K562 (cell line): ENCODE data around the gene STX2. TPM values are rescaled to one million over a fixed set of nuclear protein-coding genes. Genes with fewer than 3 reads are reported as not detected.
"Not testable (repeated sequence)": the region's sequence is repeated elsewhere in the genome, so short reads cannot be mapped to it uniquely, and the experiment has no call there.

Experiments used
- ATAC-seq: fragments of 200-7000 bp; cut with Tn5 transposase; 3 replicates; pipeline ENCODE4 v1.9.1; 2020; ENCODE audit warnings: moderate library complexity
- BruUV-seq: library from RNA; stranded (reverse); fragments of 400-500 nt; replicated peaks from 2 replicates; lab custom pipeline; 2021; lab: Mats Ljungman, UMichigan
- CTCF ChIA-PET: fragments of 300-600 bp; formaldehyde crosslinking; extraction: SDS; loops from one replicate; lab custom pipeline; 2021; ENCODE audit warnings: low intra/inter-chr PET ratio; lab: Yijun Ruan, JAX
- POLR2A ChIA-PET: fragments of 300-600, 350-650 bp; sonication (Branson Sonifier 250); formaldehyde crosslinking; extraction: SDS; loops from one replicate; lab custom pipeline; 2021; ENCODE audit warnings: antibody characterized with exemption, inconsistent platforms; lab: Yijun Ruan, JAX
- DNase-seq, 4 experiments: peaks; one replicate each; pipeline versions ENCODE4 v3.0.0 to v3.0.0-alpha.2; 2011 to 2018; ENCODE audit warnings: low spot score in 3 of 4, mixed read lengths in 3 of 4; ENCODE audit errors: extremely low read depth in 1 of 4
- FAIRE-seq: peaks from 2 replicates; lab custom pipeline; 2011; peaks lifted over from hg19 to GRCh38; lab: Jason Lieb, UNC
- H2AFZ ChIP-seq: 2 replicates; pipeline ENCODE4 v1.6.0; 2011; ENCODE audit warnings: low read depth, low read length, control low read depth, inconsistent platforms
- H3K27ac ChIP-seq: fragments of 200-600 bp; 3 replicates; pipeline ENCODE4 v1.8.0; 2011; ENCODE audit warnings: low read depth, mild to moderate bottlenecking, control low read depth, inconsistent platforms, low read length, moderate library complexity, mixed read lengths; ENCODE audit errors: extremely low read depth
- H3K27me3 ChIP-seq, 2 experiments: fragments of 300-600 bp in 1 of 2; 2 replicates in 1 of 2; 3 replicates in 1 of 2; pipeline versions ENCODE4 v1.6.0 to v1.8.0; 2011; ENCODE audit warnings: inconsistent platforms in 2 of 2, low read length in 2 of 2, mild to moderate bottlenecking in 1 of 2, mixed read lengths in 1 of 2, moderate library complexity in 1 of 2; ENCODE audit not compliant: control insufficient read depth in 2 of 2, insufficient read depth in 2 of 2
- H3K36me3 ChIP-seq: fragments of 300-600 bp; 3 replicates; pipeline ENCODE4 v1.8.0; 2011; ENCODE audit warnings: mild to moderate bottlenecking, low read length, inconsistent platforms; ENCODE audit not compliant: control insufficient read depth, insufficient read depth
- H3K4me1 ChIP-seq, 2 experiments: fragments of 200-600 bp in 1 of 2; replicated peaks in 1 of 2; 2 replicates in 1 of 2; 3 replicates in 1 of 2; pipeline versions ENCODE4 v1.5.1 to v1.8.0; 2011; ENCODE audit warnings: inconsistent platforms in 2 of 2, low read length in 2 of 2, mild to moderate bottlenecking in 1 of 2, mixed read lengths in 1 of 2, moderate library complexity in 1 of 2; ENCODE audit not compliant: control insufficient read depth in 2 of 2, insufficient read depth in 2 of 2
- H3K4me2 ChIP-seq: 2 replicates; pipeline ENCODE4 v1.6.1; 2011; ENCODE audit warnings: low read length, control low read depth, inconsistent platforms, mixed read lengths; ENCODE audit not compliant: insufficient read depth
- H3K4me3 ChIP-seq: fragments of 200-600 bp; sonication (generic), shearing (Covaris generic); 2 replicates; pipeline ENCODE4 v1.5.1; 2016; ENCODE audit warnings: control low read depth, inconsistent platforms
- H3K79me2 ChIP-seq: fragments of 200-600 bp; 3 replicates; pipeline ENCODE4 v1.8.0; 2011; ENCODE audit warnings: low read length, inconsistent platforms; ENCODE audit not compliant: control insufficient read depth, insufficient read depth
- H3K9ac ChIP-seq, 2 experiments: 2 replicates each; pipeline versions ENCODE4 v1.6.0 to v1.6.1; 2011; ENCODE audit warnings: low read depth in 2 of 2, low read length in 2 of 2, control low read depth in 1 of 2, inconsistent platforms in 1 of 2, mild to moderate bottlenecking in 1 of 2, mixed read lengths in 1 of 2; ENCODE audit not compliant: insufficient read depth in 1 of 2
- H3K9me1 ChIP-seq: one replicate; pipeline ENCODE4 v1.6.0; 2011; ENCODE audit warnings: inconsistent platforms, mild to moderate bottlenecking, low read length, moderate library complexity; ENCODE audit not compliant: control insufficient read depth, insufficient read depth
- H3K9me3 ChIP-seq: replicated peaks from 2 replicates; pipeline ENCODE4 v1.5.1; 2011; ENCODE audit warnings: low read depth, low read length, inconsistent platforms; ENCODE audit not compliant: control insufficient read depth, insufficient read depth
- H4K20me1 ChIP-seq: replicated peaks from 2 replicates; pipeline ENCODE4 v1.6.1; 2011; ENCODE audit warnings: low read length, inconsistent platforms, mixed read lengths; ENCODE audit not compliant: control insufficient read depth, insufficient read depth
- HOMEZ ChIP-seq: fragments of 250-450 bp; sonication (Bioruptor Pico); IDR thresholded peaks from 2 replicates; pipeline ENCODE4 v1.4.0; 2020; ENCODE audit warnings: mild to moderate bottlenecking, moderate library complexity
- PHTF2 ChIP-seq: fragments of 250-450 bp; sonication (Bioruptor Pico); IDR thresholded peaks from 2 replicates; pipeline ENCODE4 v1.5.0; 2021; ENCODE audit warnings: mild to moderate bottlenecking
- POLR2A ChIP-seq: fragments of 450-650 bp; conservative IDR thresholded peaks from 2 replicates; pipeline ENCODE4 v1.6.1; 2016
- POLR2H ChIP-seq: IDR thresholded peaks from 2 replicates; pipeline ENCODE4 v1.6.1; 2016; ENCODE audit warnings: missing genetic modification characterization, low read depth, mild to moderate bottlenecking, control low read depth, missing compliant biosample characterization, moderate library complexity
- SMAD4 ChIP-seq: fragments of 250-450 bp; sonication (Bioruptor Pico); conservative IDR thresholded peaks from 2 replicates; pipeline ENCODE4 v1.8.0; 2021; ENCODE audit warnings: inconsistent platforms, mild to moderate bottlenecking, moderate library complexity
- ZBTB5 ChIP-seq: fragments of 450-650 bp; IDR thresholded peaks from 2 replicates; pipeline ENCODE4 v1.6.1; 2017; ENCODE audit warnings: antibody characterized with exemption
- WGBS: fragments of 100-300 bp; shearing (Covaris generic); methylation state at CpG from one replicate; pipeline ENCODE4 v1.1.6; 2016; ENCODE audit warnings: low coverage, mixed read lengths; ENCODE audit not compliant: insufficient coverage; ENCODE audit errors: missing lambda C conversion rate; 5-methylcytosine and 5-hydroxymethylcytosine counted together
- in situ Hi-C: fragments of 300-500 bp; cut with MboI; formaldehyde crosslinking; loops from 4 replicates; pipeline ENCODE4 v1.15.0; 2018; ENCODE audit warnings: inconsistent platforms, mixed read lengths
- intact Hi-C: fragments of 100-400 bp; cut with micrococcal nuclease; formaldehyde crosslinking; loops from 2 replicates; pipeline ENCODE4 v1.14.2; 2022
- polyA plus RNA-seq, 8 experiments: library from polyadenylated mRNA; depleted of rRNA in 4 of 8; stranded (reverse) in 5 of 8; unstranded in 3 of 8; fragments of >200 nt; fragmentation: Nextera tagmentation in 2 of 8; fragmentation: Illumina TruSeq in 1 of 8; extraction: Ambion mirVana in 2 of 8; extraction: Trizol in 1 of 8; gene quantifications; 2 replicates each; pipeline versions ENCODE4 v1.2.1 to v1.2.3, GENCODE V29; 2011 to 2014; ENCODE audit warnings: inconsistent platforms in 1 of 8, missing spikeins in 1 of 8
- total RNA-seq, 7 experiments: library from RNA; depleted of rRNA in 6 of 7; stranded (reverse); fragments of >200 nt in 6 of 7; fragmentation: Illumina TruSeq in 2 of 7; extraction: Trizol in 2 of 7; gene quantifications; 2 replicates each; pipeline versions ENCODE4 v1.2.1 to v1.2.3, GENCODE V29; 2011 to 2021; ENCODE audit warnings: low replicate concordance in 1 of 7

The STX2 gene
- total and polyA plus RNA-seq, 9 of the 15 experiments (the other 6 are each of a cell fraction or from before 2014, with no cell fraction given), result 22.2 to 54.6 (median 30.8) TPM

- TF ChIP-seq HOMEZ, result no peak
- no peak for TF ChIP-seq ZBTB5
- TF ChIP-seq SMAD4 (CRISPR knock-in tag), result peak; percentile 68
- no peak for TF ChIP-seq PHTF2 (CRISPR knock-in tag)
- TF ChIP-seq POLR2A, result peak; percentile 52; the same call in 1 of the 2 replicates
- no peak for TF ChIP-seq POLR2H (tag)
Measured at GRCh38 chr12:130838951-130839769, at the start of gene STX2 (continued).

GRCh38 chr12:130887190-130887589 is 48.1 kb upstream of the STX2 start:
- WGBS, result 26% methylated on average over 5 of the region's 17 CpGs
- FAIRE-seq, H3K4me3 ChIP-seq, BruUV-seq, in situ Hi-C loops, H3K27me3 ChIP-seq, intact Hi-C loops, H3K4me2 ChIP-seq, POLR2A ChIA-PET, H3K9me3 ChIP-seq, H3K9ac ChIP-seq, H3K36me3 ChIP-seq, H3K27ac ChIP-seq, DNase-seq, H4K20me1 ChIP-seq, H3K9me1 ChIP-seq, ATAC-seq, H3K79me2 ChIP-seq, H3K4me1 ChIP-seq, CTCF ChIA-PET, H2AFZ ChIP-seq: not testable (repeated sequence)
